HL-60 (cell line): ENCODE data around the gene CACNA2D3.
A peak's percentile ranks its signal among the peaks of the same experiment; 100 is the strongest.

Experiments used
- DNase-seq, 2 experiments: peaks; one replicate each; pipeline ENCODE4 v3.0.0-alpha.2; 2010 to 2020; ENCODE audit warnings: low read depth in 1 of 2, low spot score in 1 of 2
- H3K27ac ChIP-seq: fragments of 250-450 bp; sonication (Bioruptor Pico); replicated peaks from 2 replicates; pipeline ENCODE4 v1.5.1; 2020; ENCODE audit warnings: mild to moderate bottlenecking, moderate library complexity
- H3K27me3 ChIP-seq: fragments of 250-450 bp; sonication (Bioruptor Pico); 2 replicates; pipeline ENCODE4 v1.5.1; 2021; ENCODE audit warnings: mild to moderate bottlenecking, moderate library complexity; ENCODE audit not compliant: insufficient read depth, poor library complexity, severe bottlenecking
- H3K4me3 ChIP-seq: replicated peaks from 2 replicates; pipeline ENCODE4 v1.5.1; 2011; ENCODE audit warnings: mild to moderate bottlenecking, control low read depth, low read length; ENCODE audit not compliant: insufficient read depth
- CTCF ChIP-seq: IDR thresholded peaks from one replicate; pipeline ENCODE4 v1.5.1; 2011; ENCODE audit warnings: low read length, control low read depth, inconsistent platforms; ENCODE audit not compliant: insufficient read depth
- GABPA ChIP-seq: IDR thresholded peaks from 2 replicates; pipeline ENCODE4 v1.6.1; 2012; ENCODE audit warnings: low read depth
- POLR2AphosphoS5 ChIP-seq: IDR thresholded peaks from 2 replicates; pipeline ENCODE4 v1.6.1; 2012; ENCODE audit warnings: low read depth
- REST ChIP-seq: IDR thresholded peaks from 2 replicates; pipeline ENCODE4 v1.6.1; 2012; ENCODE audit warnings: low read depth; ENCODE audit not compliant: insufficient replicate concordance
- SPI1 ChIP-seq: IDR thresholded peaks from 2 replicates; pipeline ENCODE4 v1.6.1; 2012; ENCODE audit warnings: low read depth, mild to moderate bottlenecking, borderline replicate concordance

Gene CACNA2D3

GRCh38 chr3:54985856-54986255 lies 863.5 kb downstream of the CACNA2D3 start:
- TF ChIP-seq SPI1 (no peak), REST (no peak), POLR2AphosphoS5 (no peak), GABPA (no peak), CTCF (no peak)
- Histone ChIP-seq H3K27me3 (no peaks in the 10 kb centered on the region), H3K27ac (peak overlapping the region; percentile 55), H3K4me3 (no peak overlapping the region)
- peak in 1 of 2 experiments; percentile 14 for DNase-seq

GRCh38 chr3:54986294-54986693 lies 863.9 kb downstream of the CACNA2D3 start:
- peak; percentile 67 to 82 for DNase-seq
- Histone ChIP-seq H3K27me3 (no peaks in the 10 kb centered on the region), H3K27ac (peak overlapping the region; percentile 55), H3K4me3 (no peak overlapping the region)
- peak; percentile 96 for TF ChIP-seq SPI1
- TF ChIP-seq CTCF, result no peak

- Histone ChIP-seq H3K27me3 (no peaks in the 10 kb centered on the region), H3K4me3 (no peak overlapping the region), H3K27ac (no peak overlapping the region)
- no peak for DNase-seq
- TF ChIP-seq SPI1 (no peak), POLR2AphosphoS5 (no peak), CTCF (no peak), GABPA (no peak), REST (no peak)
Observed at GRCh38 chr3:54987719-54988118, 865.4 kb downstream of the CACNA2D3 start.

- no peak for DNase-seq
- Histone ChIP-seq H3K27me3 (no peaks in the 10 kb centered on the region), H3K27ac (no peak overlapping the region), H3K4me3 (no peak overlapping the region)
- TF ChIP-seq SPI1 (no peak), POLR2AphosphoS5 (no peak), CTCF (no peak), GABPA (no peak), REST (no peak)
Observed at GRCh38 chr3:54988302-54988837, 866.0 kb downstream of the CACNA2D3 start.
